Medulla oblongata (tissue), 1 donor: ENCODE results near the gene KCND2.

ENCODE experiments used
- DNase-seq: peaks from one replicate; pipeline ENCODE4 v3.0.0-alpha.2; 2015; ENCODE audit errors: extremely low spot score

Gene KCND2

GRCh38 chr7:120703585-120704240, 430.7 kb downstream of the KCND2 start:
- no peak for DNase-seq

GRCh38 chr7:120709252-120709971, 436.4 kb downstream of the KCND2 start:
- DNase-seq: no peak

GRCh38 chr7:120709972-120710320, 437.0 kb downstream of the KCND2 start:
- no peak for DNase-seq

- DNase-seq: no peak
These were observed 442.0 kb downstream of the KCND2 start for GRCh38 chr7:120714945-120715344.

GRCh38 chr7:120716307-120716706, 443.3 kb downstream of the KCND2 start:
- no peak for DNase-seq

- no peak for DNase-seq
These were observed 444.2 kb downstream of the KCND2 start for GRCh38 chr7:120717166-120717565.

GRCh38 chr7:120718361-120718760, 445.4 kb downstream of the KCND2 start:
- DNase-seq: no peak

- DNase-seq: peak; percentile 47
These were observed 447.3 kb downstream of the KCND2 start for GRCh38 chr7:120720317-120720716.

GRCh38 chr7:120723465-120724385, 450.8 kb downstream of the KCND2 start:
- no peak for DNase-seq

- DNase-seq: no peak
These were observed 451.5 kb downstream of the KCND2 start for GRCh38 chr7:120724448-120724847.

- DNase-seq: no peak
These were observed 452.0 kb downstream of the KCND2 start for GRCh38 chr7:120724955-120725354.

GRCh38 chr7:120725376-120726039, 452.5 kb downstream of the KCND2 start:
- peak; percentile 73 for DNase-seq

GRCh38 chr7:120729245-120729644, 456.3 kb downstream of the KCND2 start:
- DNase-seq: no peak

GRCh38 chr7:120731271-120731670, 458.3 kb downstream of the KCND2 start:
- no peak for DNase-seq

GRCh38 chr7:120732256-120732655, 459.3 kb downstream of the KCND2 start:
- no peak for DNase-seq

GRCh38 chr7:120733143-120733542, 460.2 kb downstream of the KCND2 start:
- DNase-seq: no peak

- DNase-seq: no peak
These were observed 460.9 kb downstream of the KCND2 start for GRCh38 chr7:120733835-120734234.

GRCh38 chr7:120735791-120736190, 462.8 kb downstream of the KCND2 start:
- DNase-seq: no peak

- no peak for DNase-seq
These were observed 465.8 kb downstream of the KCND2 start for GRCh38 chr7:120738816-120739215.

- DNase-seq: no peak
These were observed 467.4 kb downstream of the KCND2 start for GRCh38 chr7:120740348-120740747.

GRCh38 chr7:120741371-120742042, 468.5 kb downstream of the KCND2 start:
- no peak for DNase-seq
